VCaP (cell line): ENCODE data around the gene OR9Q2.

ENCODE experiments used
- H3K27ac ChIP-seq: fragments of 450-650 bp; 2 replicates; pipeline ENCODE4 v1.5.1; 2017
- TF ChIP-seq, protein P1 (sequence below): fragments of 450-650 bp; conservative IDR thresholded peaks from 2 replicates; pipeline ENCODE4 v1.5.1; 2017; ENCODE audit warnings: mild to moderate bottlenecking, moderate library complexity

Gene OR9Q2

GRCh38 chr11:58178444-58178843 lies 10.4 kb upstream of the OR9Q2 start:
- TF ChIP-seq, protein P1, sequence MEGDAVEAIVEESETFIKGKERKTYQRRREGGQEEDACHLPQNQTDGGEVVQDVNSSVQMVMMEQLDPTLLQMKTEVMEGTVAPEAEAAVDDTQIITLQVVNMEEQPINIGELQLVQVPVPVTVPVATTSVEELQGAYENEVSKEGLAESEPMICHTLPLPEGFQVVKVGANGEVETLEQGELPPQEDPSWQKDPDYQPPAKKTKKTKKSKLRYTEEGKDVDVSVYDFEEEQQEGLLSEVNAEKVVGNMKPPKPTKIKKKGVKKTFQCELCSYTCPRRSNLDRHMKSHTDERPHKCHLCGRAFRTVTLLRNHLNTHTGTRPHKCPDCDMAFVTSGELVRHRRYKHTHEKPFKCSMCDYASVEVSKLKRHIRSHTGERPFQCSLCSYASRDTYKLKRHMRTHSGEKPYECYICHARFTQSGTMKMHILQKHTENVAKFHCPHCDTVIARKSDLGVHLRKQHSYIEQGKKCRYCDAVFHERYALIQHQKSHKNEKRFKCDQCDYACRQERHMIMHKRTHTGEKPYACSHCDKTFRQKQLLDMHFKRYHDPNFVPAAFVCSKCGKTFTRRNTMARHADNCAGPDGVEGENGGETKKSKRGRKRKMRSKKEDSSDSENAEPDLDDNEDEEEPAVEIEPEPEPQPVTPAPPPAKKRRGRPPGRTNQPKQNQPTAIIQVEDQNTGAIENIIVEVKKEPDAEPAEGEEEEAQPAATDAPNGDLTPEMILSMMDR = no peak
- no peak overlapping the region for H3K27ac ChIP-seq

GRCh38 chr11:58179648-58180047 lies 9.2 kb upstream of the OR9Q2 start:
- TF ChIP-seq, protein P1 = no peak

DNA sequence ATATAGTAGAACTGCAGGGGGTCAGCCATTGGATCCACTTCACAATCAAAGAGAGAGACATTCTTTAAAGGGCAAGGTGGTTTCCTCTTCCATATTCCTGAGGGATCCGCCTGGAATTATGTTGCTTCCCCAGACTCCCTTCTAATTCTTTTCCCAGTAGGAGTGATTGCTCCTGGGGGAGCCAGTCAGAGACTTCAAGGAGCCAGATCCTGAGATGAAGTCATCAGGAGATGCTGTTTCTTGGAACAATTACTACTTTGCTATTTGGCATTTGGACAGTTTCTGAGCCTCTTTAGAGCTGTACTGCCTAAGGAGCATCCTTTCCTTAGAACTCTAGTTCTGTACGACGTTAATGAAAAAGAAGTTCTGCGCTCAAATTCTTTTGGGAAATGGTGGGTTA lies 1.9 kb upstream of the OR9Q2 start:
- TF ChIP-seq, protein P1 = no peak
- H3K27ac ChIP-seq = no peak overlapping the region

More at GRCh38 chr11:58179648-58180047, 9.2 kb upstream of the OR9Q2 start:
- no peak overlapping the region for H3K27ac ChIP-seq

- TF ChIP-seq, protein P1 = no peak
Measured at GRCh38 chr11:58192229-58192628, 3.4 kb downstream of the OR9Q2 start.

DNA sequence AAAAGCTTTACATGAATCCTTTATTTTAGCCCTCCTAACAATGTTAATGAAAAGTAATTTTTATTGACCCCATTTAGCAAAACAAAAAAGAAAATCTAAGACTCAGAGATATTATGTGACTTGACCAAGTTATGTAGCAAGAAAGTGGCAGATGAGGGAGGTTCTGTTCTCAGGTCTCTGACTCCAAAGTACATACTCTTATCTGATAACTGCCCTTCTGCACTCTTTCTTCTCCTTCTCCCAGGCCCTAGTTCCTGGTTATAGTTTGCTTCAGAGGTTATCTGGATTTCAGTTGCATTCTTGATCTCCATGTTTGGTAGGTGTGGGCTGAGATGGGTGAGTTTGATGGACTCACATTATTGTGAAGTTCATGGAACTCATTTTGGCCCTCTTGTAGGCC lies 4.5 kb downstream of the OR9Q2 start:
- TF ChIP-seq, protein P1 = no peak
- no peak overlapping the region for H3K27ac ChIP-seq

More at GRCh38 chr11:58192229-58192628, 3.4 kb downstream of the OR9Q2 start:
- H3K27ac ChIP-seq = no peak overlapping the region

DNA sequence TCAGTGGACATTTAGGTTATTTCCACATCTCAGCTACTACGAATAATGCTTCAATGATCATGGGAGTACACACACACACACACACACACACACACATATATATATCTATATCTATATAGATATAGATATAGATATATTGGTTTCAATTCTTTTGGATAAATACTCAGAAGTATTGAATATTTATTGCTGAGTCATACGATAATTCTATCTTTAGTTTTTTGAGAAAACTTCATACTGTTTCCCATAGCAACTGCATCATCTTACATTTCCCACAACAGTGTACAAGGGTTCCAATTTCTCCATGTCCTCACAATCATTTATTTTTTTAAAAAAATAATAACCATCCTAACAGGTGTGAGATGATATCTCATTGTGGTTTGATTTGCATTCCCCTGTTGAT lies 7.1 kb downstream of the OR9Q2 start:
- TF ChIP-seq, protein P1 = no peak
- no peak overlapping the region for H3K27ac ChIP-seq

DNA sequence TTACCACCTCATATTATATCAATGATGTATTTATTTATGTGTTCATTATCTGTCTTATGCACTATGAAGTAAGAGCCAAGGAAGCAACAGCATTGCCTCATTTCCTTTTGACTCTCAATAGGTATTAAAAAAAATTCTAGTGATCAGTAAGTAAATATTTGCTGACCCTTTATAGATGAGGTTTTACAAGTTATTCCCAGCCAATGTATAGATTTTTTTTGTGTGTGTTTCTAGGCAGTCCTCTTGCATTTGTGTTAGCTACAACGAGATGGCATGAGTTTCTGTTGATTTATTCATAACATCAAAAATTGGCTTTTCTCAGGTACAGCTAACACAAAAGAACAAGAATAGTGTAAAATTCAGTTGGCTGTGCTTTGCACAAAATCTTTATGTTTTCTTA lies 10.4 kb downstream of the OR9Q2 start:
- TF ChIP-seq, protein P1 = no peak
- no peak overlapping the region for H3K27ac ChIP-seq
